ENCODE data around the gene GPR34. TPM values are rescaled to one million over a fixed set of nuclear protein-coding genes. Genes with fewer than 3 reads are reported as not detected.

GPR34 gene
- polyA plus RNA-seq, 1 donor from 2014 or later: not detected

DNA sequence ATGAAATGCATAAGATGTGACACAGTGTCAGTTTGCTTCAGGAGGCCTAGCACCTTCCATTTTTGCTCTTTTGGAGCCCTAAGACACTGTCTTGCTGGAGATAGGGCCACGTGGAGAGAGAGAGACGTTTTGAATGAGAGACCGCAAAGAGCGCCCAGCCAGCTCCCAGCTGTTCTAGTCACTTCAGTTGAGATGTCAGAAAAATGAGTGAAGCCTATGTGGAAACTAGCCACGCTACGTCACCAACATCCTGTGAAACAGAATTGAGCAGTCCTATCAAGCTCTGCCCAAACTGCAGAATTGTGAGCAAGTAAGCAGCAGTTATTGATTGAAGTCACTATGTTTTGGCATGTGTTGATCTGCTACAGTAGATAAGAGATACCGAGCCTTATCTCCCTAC, 48.3 kb downstream of the GPR34 start:
- Histone ChIP-seq H2AFZ (ENCODE audit: low read depth, low read length) (no peak overlapping the region), H3K9ac (ENCODE audit: low read length) (no peak overlapping the region), H3F3A (ENCODE audit: insufficient read depth, low read length, poor library complexity, severe bottlenecking) (no peaks in the 10 kb centered on the region), H4K20me1 (ENCODE audit: insufficient read depth) (no peaks in the 10 kb centered on the region), H3K27me3 (ENCODE audit: insufficient read depth, low read depth, low read length) (no peaks in the 10 kb centered on the region), H3K36me3 (ENCODE audit: insufficient read depth, low read length) (no peaks in the 10 kb centered on the region), H3K9me3 (ENCODE audit: low read length) (no peaks in the 10 kb centered on the region), H3K27ac (ENCODE audit: low read length) (no peak overlapping the region), H3K4me3 (ENCODE audit: low read length) (no peak overlapping the region), H3K9me2 (ENCODE audit: insufficient read depth, low read length) (no peaks in the 10 kb centered on the region), H3K4me2 (ENCODE audit: low read length) (no peak overlapping the region), H3K79me2 (replicated peaks; ENCODE audit: insufficient read depth, low read length) (no peaks in the 10 kb centered on the region)
- TF ChIP-seq EP300 (conservative IDR thresholded peaks at IDR 0.05; ENCODE audit: poor library complexity, severe bottlenecking) (no peak), RAD21 (conservative IDR thresholded peaks at IDR 0.05) (no peak), SMC3 (conservative IDR thresholded peaks at IDR 0.05; ENCODE audit: poor library complexity) (no peak), REST (IDR thresholded peaks at IDR 0.05; ENCODE audit: borderline replicate concordance) (no peak), POLR2AphosphoS5 (IDR thresholded peaks at IDR 0.05) (no peak), TAF1 (IDR thresholded peaks at IDR 0.05; ENCODE audit: low read depth) (no peak), MXI1 (conservative IDR thresholded peaks at IDR 0.05; ENCODE audit: poor library complexity, severe bottlenecking) (no peak), EZH2 (IDR thresholded peaks at IDR 0.05; ENCODE audit: borderline replicate concordance, insufficient read depth, low read length, poor library complexity, severe bottlenecking) (no peak)
- TF ChIP-seq, protein P1, sequence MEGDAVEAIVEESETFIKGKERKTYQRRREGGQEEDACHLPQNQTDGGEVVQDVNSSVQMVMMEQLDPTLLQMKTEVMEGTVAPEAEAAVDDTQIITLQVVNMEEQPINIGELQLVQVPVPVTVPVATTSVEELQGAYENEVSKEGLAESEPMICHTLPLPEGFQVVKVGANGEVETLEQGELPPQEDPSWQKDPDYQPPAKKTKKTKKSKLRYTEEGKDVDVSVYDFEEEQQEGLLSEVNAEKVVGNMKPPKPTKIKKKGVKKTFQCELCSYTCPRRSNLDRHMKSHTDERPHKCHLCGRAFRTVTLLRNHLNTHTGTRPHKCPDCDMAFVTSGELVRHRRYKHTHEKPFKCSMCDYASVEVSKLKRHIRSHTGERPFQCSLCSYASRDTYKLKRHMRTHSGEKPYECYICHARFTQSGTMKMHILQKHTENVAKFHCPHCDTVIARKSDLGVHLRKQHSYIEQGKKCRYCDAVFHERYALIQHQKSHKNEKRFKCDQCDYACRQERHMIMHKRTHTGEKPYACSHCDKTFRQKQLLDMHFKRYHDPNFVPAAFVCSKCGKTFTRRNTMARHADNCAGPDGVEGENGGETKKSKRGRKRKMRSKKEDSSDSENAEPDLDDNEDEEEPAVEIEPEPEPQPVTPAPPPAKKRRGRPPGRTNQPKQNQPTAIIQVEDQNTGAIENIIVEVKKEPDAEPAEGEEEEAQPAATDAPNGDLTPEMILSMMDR (IDR thresholded peaks at IDR 0.05; ENCODE audit: poor library complexity, severe bottlenecking): no peak

DNA sequence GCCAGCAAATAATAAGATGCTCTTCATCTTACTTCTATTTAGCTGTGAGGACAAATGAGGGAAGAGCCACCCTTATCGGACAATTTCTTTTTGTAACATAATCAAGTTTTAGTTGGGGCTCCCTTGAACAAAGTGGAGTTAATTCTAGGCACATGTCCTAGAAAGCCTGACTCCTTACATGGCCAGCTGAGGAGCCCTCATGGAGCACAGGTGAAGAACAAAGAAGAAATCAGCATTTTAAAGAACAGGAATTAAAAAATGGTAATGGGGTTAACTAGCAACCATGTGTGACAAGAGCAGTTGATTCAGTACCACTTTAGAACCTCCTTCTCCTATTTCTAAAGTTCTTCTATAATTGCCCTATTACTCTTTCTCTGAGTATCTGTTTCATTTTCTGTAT, 51.1 kb downstream of the GPR34 start:
- Histone ChIP-seq H3F3A (ENCODE audit: insufficient read depth, low read length, poor library complexity, severe bottlenecking) (no peaks in the 10 kb centered on the region), H2AFZ (ENCODE audit: low read depth, low read length) (no peak overlapping the region), H3K9ac (ENCODE audit: low read length) (no peak overlapping the region), H4K20me1 (ENCODE audit: insufficient read depth) (no peaks in the 10 kb centered on the region), H3K36me3 (ENCODE audit: insufficient read depth, low read length) (no peaks in the 10 kb centered on the region), H3K4me3 (ENCODE audit: low read length) (no peak overlapping the region), H3K27me3 (ENCODE audit: insufficient read depth, low read depth, low read length) (no peaks in the 10 kb centered on the region), H3K9me3 (ENCODE audit: low read length) (no peaks in the 10 kb centered on the region), H3K9me2 (ENCODE audit: insufficient read depth, low read length) (no peaks in the 10 kb centered on the region), H3K27ac (ENCODE audit: low read length) (no peak overlapping the region), H3K79me2 (replicated peaks; ENCODE audit: insufficient read depth, low read length) (no peaks in the 10 kb centered on the region), H3K4me2 (ENCODE audit: low read length) (no peak overlapping the region)
- TF ChIP-seq RAD21 (conservative IDR thresholded peaks at IDR 0.05) (no peak), MXI1 (conservative IDR thresholded peaks at IDR 0.05; ENCODE audit: poor library complexity, severe bottlenecking) (no peak), REST (IDR thresholded peaks at IDR 0.05; ENCODE audit: borderline replicate concordance) (no peak), EP300 (conservative IDR thresholded peaks at IDR 0.05; ENCODE audit: poor library complexity, severe bottlenecking) (no peak)

Small RNA genes within 50 kb of the gene (small RNA-seq; reads per million reads assigned to genes)
- 0 to 0.58 (median 0) reads per million in 3 experiments for gene RN7SL144P

Other genes starting within 250 kb of the GPR34 start
- not detected in 2 replicates for gene NYX, start 241.6 kb upstream of the GPR34 start, polyA plus RNA-seq
- not detected in 2 replicates for gene GPR82, start 35.2 kb downstream of the GPR34 start, polyA plus RNA-seq
- 49.0 and 58.3 TPM in 2 replicates for gene CASK, start 234.6 kb downstream of the GPR34 start, polyA plus RNA-seq